ENCODE measurements around the gene ARCN1. TPM values are rescaled to one million over a fixed set of nuclear protein-coding genes. Genes with fewer than 3 reads are reported as not detected.

ARCN1 gene
- total RNA-seq, 1 donor from 2014 or later: 240 TPM

- DNase-seq (ENCODE audit: low spot score): no peak
- no peak for TF ChIP-seq CTCF (IDR thresholded peaks at IDR 0.05)
- peaks cover 24% of the 10 kb centered on the region for H3K4me1 Mint-ChIP-seq (ENCODE audit: low read depth)
- H3K4me3 Mint-ChIP-seq (ENCODE audit: unreplicated experiment): no peak within 1 kb of the TSS
- H3K9me3 Mint-ChIP-seq (ENCODE audit: low read depth): no peaks in the 10 kb centered on the region
- no peaks in the 10 kb centered on the region for H3K27me3 Mint-ChIP-seq (ENCODE audit: low read depth)
- H3K36me3 Mint-ChIP-seq (ENCODE audit: low read depth): peaks cover 11% of the 10 kb centered on the region
- no peak within 1 kb of the TSS for H3K27ac Mint-ChIP-seq (ENCODE audit: unreplicated experiment)
These were observed 45.1 kb upstream of the ARCN1 start, which contains the start of gene TTC36 for GRCh38 chr11:118527109-118527508. TTC36 (plus strand) TSS chr11:118527474; CDS start chr11:118527495, 21 bp downstream.

GRCh38 chr11:118528511-118528910 lies 43.7 kb upstream of the ARCN1 start:
- H3K27me3 Mint-ChIP-seq (ENCODE audit: low read depth): no peaks in the 10 kb centered on the region
- H3K36me3 Mint-ChIP-seq (ENCODE audit: low read depth): peaks cover 8% of the 10 kb centered on the region
- no peak for DNase-seq (ENCODE audit: low spot score)
- peaks cover 24% of the 10 kb centered on the region for H3K4me1 Mint-ChIP-seq (ENCODE audit: low read depth)
- H3K4me3 Mint-ChIP-seq (ENCODE audit: unreplicated experiment): no peak overlapping the region
- no peak for TF ChIP-seq CTCF (IDR thresholded peaks at IDR 0.05)
- no peak overlapping the region for H3K27ac Mint-ChIP-seq (ENCODE audit: unreplicated experiment)
- H3K9me3 Mint-ChIP-seq (ENCODE audit: low read depth): no peaks in the 10 kb centered on the region

GRCh38 chr11:118529584-118530175 lies 42.5 kb upstream of the ARCN1 start:
- no peak for DNase-seq (ENCODE audit: low spot score)
- Mint-ChIP-seq H3K9me3 (ENCODE audit: low read depth) (no peaks in the 10 kb centered on the region), H3K27ac (ENCODE audit: unreplicated experiment) (peak overlapping the region; percentile 1), H3K36me3 (ENCODE audit: low read depth) (peaks cover 4% of the 10 kb centered on the region), H3K27me3 (ENCODE audit: low read depth) (no peaks in the 10 kb centered on the region), H3K4me1 (ENCODE audit: low read depth) (peaks cover 24% of the 10 kb centered on the region), H3K4me3 (ENCODE audit: unreplicated experiment) (peak overlapping the region; percentile 69)
- TF ChIP-seq CTCF (IDR thresholded peaks at IDR 0.05): no peak

GRCh38 chr11:118530180-118530682 lies 42.0 kb upstream of the ARCN1 start:
- H3K4me3 Mint-ChIP-seq (ENCODE audit: unreplicated experiment): peak overlapping the region; percentile 69
- DNase-seq (ENCODE audit: low spot score): no peak
- H3K27me3 Mint-ChIP-seq (ENCODE audit: low read depth): no peaks in the 10 kb centered on the region
- peak overlapping the region; percentile 1 for H3K27ac Mint-ChIP-seq (ENCODE audit: unreplicated experiment)
- H3K36me3 Mint-ChIP-seq (ENCODE audit: low read depth): peaks cover 2% of the 10 kb centered on the region
- TF ChIP-seq CTCF (IDR thresholded peaks at IDR 0.05): no peak
- no peaks in the 10 kb centered on the region for H3K9me3 Mint-ChIP-seq (ENCODE audit: low read depth)
- peaks cover 24% of the 10 kb centered on the region for H3K4me1 Mint-ChIP-seq (ENCODE audit: low read depth)

- Mint-ChIP-seq H3K27me3 (ENCODE audit: low read depth) (no peaks in the 10 kb centered on the region), H3K4me1 (ENCODE audit: low read depth) (peaks cover 24% of the 10 kb centered on the region), H3K36me3 (ENCODE audit: low read depth) (peaks cover 2% of the 10 kb centered on the region), H3K4me3 (ENCODE audit: unreplicated experiment) (peak within 1 kb of the TSS; percentile 92), H3K27ac (ENCODE audit: unreplicated experiment) (peak within 1 kb of the TSS; percentile 42), H3K9me3 (ENCODE audit: low read depth) (no peaks in the 10 kb centered on the region)
- DNase-seq (ENCODE audit: low spot score): no peak
- TF ChIP-seq CTCF (IDR thresholded peaks at IDR 0.05): no peak
These were observed 41.3 kb upstream of the ARCN1 start, which contains the start of gene TMEM25 for GRCh38 chr11:118530683-118531596. TMEM25 (plus strand) TSS chr11:118531192; CDS start chr11:118531802, 610 bp downstream.
